HCT116 (cell line): ENCODE data around the gene PDLIM4. TPM values are rescaled to one million over a fixed set of nuclear protein-coding genes. Genes with fewer than 3 reads are reported as not detected.

ENCODE experiments used
- ATAC-seq: fragments of 200-7000 bp; cut with Tn5 transposase; 2 replicates; pipeline ENCODE4 v1.9.1; 2020; ENCODE audit warnings: mild to moderate bottlenecking, moderate library complexity
- BruUV-seq: library from RNA; stranded (reverse); fragments of 400-500 nt; replicated peaks from 2 replicates; lab custom pipeline; 2021; lab: Mats Ljungman, UMichigan
- CTCF ChIA-PET: fragments of 300-600 bp; sonication (Branson Sonifier 250); formaldehyde crosslinking; loops from one replicate; lab custom pipeline; 2021; ENCODE audit warnings: antibody characterized with exemption; lab: Charles Lee
- POLR2A ChIA-PET: fragments of 300-600, 350-600 bp; sonication (Branson Sonifier 250); formaldehyde crosslinking; loops from one replicate; lab custom pipeline; 2021; ENCODE audit warnings: antibody characterized with exemption; lab: Charles Lee
- RAD21 ChIA-PET, 2 experiments: fragments of 300-600 bp; sonication (Branson Sonifier 250); formaldehyde crosslinking; loops; one replicate each; lab custom pipeline; 2023; ENCODE audit warnings: low total read pairs in 2 of 2; ENCODE audit not compliant: uncharacterized antibody in 2 of 2, unreplicated experiment in 2 of 2, low non-redundant PET in 1 of 2; lab: Charles Lee
- DNase-seq: peaks from one replicate; pipeline ENCODE4 v3.0.0-alpha.2; 2010; ENCODE audit warnings: low read depth, low spot score
- H2AFZ ChIP-seq: fragments of 200-600 bp; shearing (Covaris generic), sonication (generic); 2 replicates; pipeline ENCODE4 v1.6.1; 2017; ENCODE audit warnings: low read depth, mixed run types, mixed read lengths, antibody characterized with exemption, low read length; ENCODE audit not compliant: poor library complexity, severe bottlenecking
- H3K27ac ChIP-seq: 2 replicates; pipeline ENCODE4 v1.5.1; 2012; ENCODE audit warnings: low read depth, low read length
- H3K27me3 ChIP-seq: fragments of 200-600 bp; sonication (generic); 2 replicates; pipeline ENCODE4 v1.6.1; 2016; ENCODE audit warnings: mixed run types, low read length, mixed read lengths; ENCODE audit not compliant: insufficient read depth
- H3K36me3 ChIP-seq, 2 experiments: fragments of 200-500 bp in 1 of 2; fragments of 200-600 bp in 1 of 2; sonication (Bioruptor generic) in 1 of 2; sonication (generic) in 1 of 2; 2 replicates each; pipeline versions ENCODE4 v1.5.1 to v1.6.1; 2014 to 2016; ENCODE audit warnings: low read length in 2 of 2, inconsistent platforms in 1 of 2, mixed read lengths in 1 of 2, mixed run types in 1 of 2; ENCODE audit not compliant: insufficient read depth in 2 of 2, control insufficient read depth in 1 of 2
- H3K4me1 ChIP-seq, 2 experiments: fragments of 200-600 bp in 1 of 2; sonication (generic) in 1 of 2; 2 replicates each; pipeline versions ENCODE4 v1.5.1 to v1.6.1; 2012 to 2017; ENCODE audit warnings: low read length in 2 of 2, inconsistent platforms in 1 of 2, mild to moderate bottlenecking in 1 of 2, mixed read lengths in 1 of 2, mixed run types in 1 of 2, moderate library complexity in 1 of 2; ENCODE audit not compliant: insufficient read depth in 2 of 2, control insufficient read depth in 1 of 2
- H3K4me2 ChIP-seq: fragments of 200-600 bp; sonication (generic); 2 replicates; pipeline ENCODE4 v1.6.1; 2017; ENCODE audit warnings: mixed run types, low read length, mixed read lengths
- H3K4me3 ChIP-seq, 2 experiments: fragments of 200-600 bp in 1 of 2; sonication (generic) in 1 of 2; replicated peaks in 1 of 2; 2 replicates each; pipeline ENCODE4 v1.5.1; 2011 to 2016; ENCODE audit warnings: low read length in 2 of 2, control low read depth in 1 of 2, low read depth in 1 of 2, mild to moderate bottlenecking in 1 of 2, mixed read lengths in 1 of 2, mixed run types in 1 of 2
- H3K79me2 ChIP-seq: fragments of 200-600 bp; sonication (generic); 2 replicates; pipeline ENCODE4 v1.6.1; 2017; ENCODE audit warnings: mild to moderate bottlenecking, mixed run types, low read length, moderate library complexity, mixed read lengths; ENCODE audit not compliant: insufficient read depth
- H3K9ac ChIP-seq: fragments of 200-600 bp; sonication (generic); 2 replicates; pipeline ENCODE4 v1.6.1; 2016; ENCODE audit warnings: low read length, mixed read lengths
- H3K9me2 ChIP-seq: fragments of 200-600 bp; sonication (generic), shearing (Covaris generic); 2 replicates; pipeline ENCODE4 v1.6.1; 2017; ENCODE audit warnings: mixed run types, mild to moderate bottlenecking, moderate library complexity; ENCODE audit not compliant: insufficient read depth
- H3K9me3 ChIP-seq, 2 experiments: fragments of 200-500 bp in 1 of 2; fragments of 200-600 bp in 1 of 2; sonication (Bioruptor generic) in 1 of 2; sonication (generic) in 1 of 2; 2 replicates each; pipeline ENCODE4 v1.6.1; 2014 to 2017; ENCODE audit warnings: low read length in 2 of 2, mixed read lengths in 2 of 2, inconsistent platforms in 1 of 2, low read depth in 1 of 2, mild to moderate bottlenecking in 1 of 2, mixed run types in 1 of 2, moderate library complexity in 1 of 2; ENCODE audit not compliant: control insufficient read depth in 1 of 2, insufficient read depth in 1 of 2
- H4K20me1 ChIP-seq: fragments of 200-600 bp; sonication (generic), shearing (Covaris generic); 2 replicates; pipeline ENCODE4 v1.6.1; 2017; ENCODE audit warnings: mixed run types, mild to moderate bottlenecking, moderate library complexity; ENCODE audit not compliant: insufficient read depth
- CBX3 ChIP-seq: IDR thresholded peaks from 2 replicates; pipeline ENCODE4 v1.6.1; 2012; ENCODE audit warnings: low read depth
- ELF1 ChIP-seq: IDR thresholded peaks from 2 replicates; pipeline ENCODE4 v1.6.1; 2012; ENCODE audit warnings: low read depth, borderline replicate concordance
- EZH2 ChIP-seq: fragments of 200-600 bp; sonication (generic); IDR thresholded peaks from 2 replicates; pipeline ENCODE4 v1.6.1; 2017; ENCODE audit warnings: antibody characterized with exemption, mixed run types
- EZH2phosphoT487 ChIP-seq: fragments of 200-600 bp; IDR thresholded peaks from 2 replicates; pipeline ENCODE4 v1.6.1; 2018; ENCODE audit warnings: antibody characterized with exemption, borderline replicate concordance
- FOSL1 ChIP-seq: IDR thresholded peaks from 2 replicates; pipeline ENCODE4 v1.6.1; 2012; ENCODE audit warnings: low read depth
- MAX ChIP-seq: IDR thresholded peaks from 2 replicates; pipeline ENCODE4 v1.6.1; 2012
- POLR2AphosphoS5 ChIP-seq: IDR thresholded peaks from 2 replicates; pipeline ENCODE4 v1.6.1; 2011; ENCODE audit warnings: mild to moderate bottlenecking, low read depth, low read length, moderate library complexity
- RAD21 ChIP-seq: IDR thresholded peaks from 2 replicates; pipeline ENCODE4 v1.6.1; 2012; ENCODE audit warnings: low read depth, mild to moderate bottlenecking
- REST ChIP-seq: IDR thresholded peaks from 2 replicates; pipeline ENCODE4 v1.6.1; 2012; ENCODE audit warnings: low read depth
- SP1 ChIP-seq: IDR thresholded peaks from 2 replicates; pipeline ENCODE4 v1.6.1; 2012; ENCODE audit warnings: low read depth
- YY1 ChIP-seq: IDR thresholded peaks from 2 replicates; pipeline ENCODE4 v1.6.1; 2011; ENCODE audit warnings: low read length, low read depth, moderate library complexity, mild to moderate bottlenecking; ENCODE audit not compliant: insufficient replicate concordance; ENCODE audit errors: extremely low read depth
- intact Hi-C: fragments of 100-400 bp; cut with micrococcal nuclease; formaldehyde crosslinking; loops from 2 replicates; pipeline ENCODE4 v1.10.0; 2022
- total RNA-seq: library from RNA; stranded (reverse); gene quantifications from one replicate; pipeline ENCODE4 v1.2.1, GENCODE V29; 2021; ENCODE audit not compliant: unreplicated experiment

Gene PDLIM4
- total RNA-seq, 1 experiment from 2014 or later, result not detected

GRCh38 chr5:132266836-132267160 lies 9.3 kb downstream of the PDLIM4 start:
- no peaks in the 10 kb centered on the region for H3K36me3 ChIP-seq
- no peak for ATAC-seq
- BruUV-seq, result no TSS peak
- ChIA-PET CTCF (no interaction called here), POLR2A (no interaction called here)
- no peaks in the 10 kb centered on the region for H3K9me3 ChIP-seq
- H3K4me2 ChIP-seq, result no peak overlapping the region
- H4K20me1 ChIP-seq, result no peaks in the 10 kb centered on the region
- DNase-seq, result no peak
- no peak overlapping the region for H3K9ac ChIP-seq
- H2AFZ ChIP-seq, result no peak overlapping the region
- no peak overlapping the region for H3K4me3 ChIP-seq
- H3K27ac ChIP-seq, result no peak overlapping the region
- H3K79me2 ChIP-seq, result no peaks in the 10 kb centered on the region
- H3K27me3 ChIP-seq, result no peaks in the 10 kb centered on the region
- intact Hi-C loops, result no loop called here
- no peak for TF ChIP-seq FOSL1
- TF ChIP-seq EZH2phosphoT487, result no peak
- TF ChIP-seq EZH2, result no peak
- TF ChIP-seq CBX3, result no peak
- TF ChIP-seq MAX, result no peak
- TF ChIP-seq, all 23 proteins: peak for 0
- H3K4me1 ChIP-seq, result peaks cover 4 to 40% of the 10 kb centered on the region in 2 experiments
- H3K9me2 ChIP-seq, result no peaks in the 10 kb centered on the region
- RAD21 ChIA-PET, result no interaction called here

- POLR2A ChIA-PET, result no interaction called here
- H4K20me1 ChIP-seq, result no peaks in the 10 kb centered on the region
- no TSS peak for BruUV-seq
These were observed 9.8 kb downstream of the PDLIM4 start for GRCh38 chr5:132267166-132267739.

More at GRCh38 chr5:132267166-132267739, 9.8 kb downstream of the PDLIM4 start:
- no peak overlapping the region for H3K4me3 ChIP-seq
- ChIA-PET RAD21 (no interaction called here), CTCF (no interaction called here)
- no peaks in the 10 kb centered on the region for H3K27me3 ChIP-seq
- no peak for DNase-seq
- intact Hi-C loops, result no loop called here
- no peaks in the 10 kb centered on the region for H3K9me3 ChIP-seq
- H3K27ac ChIP-seq, result no peak overlapping the region
- no peaks in the 10 kb centered on the region for H3K36me3 ChIP-seq
- H2AFZ ChIP-seq, result no peak overlapping the region
- H3K4me1 ChIP-seq, result peaks cover 4 to 36% of the 10 kb centered on the region in 2 experiments
- no peaks in the 10 kb centered on the region for H3K9me2 ChIP-seq
- no peak overlapping the region for H3K4me2 ChIP-seq
- ATAC-seq, result no peak
- H3K9ac ChIP-seq, result no peak overlapping the region
- no peaks in the 10 kb centered on the region for H3K79me2 ChIP-seq
- TF ChIP-seq POLR2AphosphoS5 (no peak), RAD21 (no peak), ELF1 (no peak), REST (no peak), SP1 (no peak), YY1 (no peak)
- TF ChIP-seq, all 23 proteins: peak for 0
